ENCODE measurements around the gene NEK6. TPM values are rescaled to one million over a fixed set of nuclear protein-coding genes. Genes with fewer than 3 reads are reported as not detected.

Gene NEK6
- total RNA-seq, 1 donor from 2014 or later, result 11.0 TPM

DNA sequence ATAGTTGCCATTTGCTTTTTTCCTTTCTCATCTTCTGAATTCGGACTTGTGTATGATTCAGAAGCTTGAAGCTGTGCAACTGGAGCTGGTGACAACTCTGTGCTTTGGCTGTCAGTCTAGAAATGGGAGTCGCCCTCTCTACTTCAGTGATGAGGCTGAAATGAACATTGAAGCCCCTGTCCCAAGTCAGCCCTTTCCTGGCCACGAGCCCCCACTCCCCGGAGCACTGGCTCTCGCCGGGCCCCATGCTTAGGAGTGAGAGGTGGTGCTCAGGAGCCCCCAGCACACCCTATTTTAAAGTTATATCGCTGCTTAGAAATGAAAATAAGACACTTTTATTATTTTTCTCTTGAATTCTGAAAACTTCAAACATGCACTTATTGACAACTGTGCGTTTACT lies 91.5 kb downstream of the NEK6 start:
- no peak for FAIRE-seq

DNA sequence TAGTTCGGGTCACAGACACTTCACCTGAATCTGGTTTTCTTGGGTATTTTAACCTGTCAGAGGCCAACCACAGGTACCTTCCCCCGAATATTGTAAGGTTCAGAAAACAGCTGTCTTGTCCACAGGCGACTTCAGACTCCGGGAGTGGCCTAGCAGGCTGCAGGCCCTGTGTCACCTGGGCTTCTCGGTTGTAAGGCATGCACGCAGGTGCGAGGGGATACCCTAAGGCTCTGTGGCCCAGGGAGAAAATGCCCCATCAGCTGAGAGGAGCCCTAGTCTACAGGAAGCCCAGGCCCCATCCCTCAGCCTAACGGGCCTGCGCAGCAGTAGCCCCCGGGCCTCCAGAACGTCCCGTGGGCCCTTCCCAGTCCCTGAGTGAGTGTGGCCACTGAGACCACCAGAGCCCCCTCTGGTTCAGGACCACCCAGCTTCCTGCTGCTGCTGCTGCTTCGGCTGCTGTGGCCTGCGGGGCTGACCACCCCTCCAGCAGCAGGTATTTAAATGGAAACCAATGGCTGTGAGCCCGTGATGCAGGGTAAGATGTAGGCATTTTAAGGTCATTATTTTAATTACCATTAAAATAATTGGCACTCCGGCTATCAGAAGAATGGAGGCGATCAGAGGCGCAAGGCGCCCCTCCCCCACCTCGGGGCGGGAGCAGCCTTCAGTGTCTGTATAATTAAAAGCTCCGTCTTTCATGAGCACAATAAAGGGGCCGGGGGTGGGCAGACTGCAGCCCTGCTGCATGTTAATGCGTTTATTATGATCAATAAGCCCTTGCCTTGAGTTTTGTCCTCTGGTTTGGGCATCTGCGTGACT lies 92.1 kb downstream of the NEK6 start:
- no peak for DNase-seq (ENCODE audit: low spot score in 2 of 2)
- FAIRE-seq, result no peak

More for the DNA sequence above, 91.5 kb downstream of the NEK6 start:
- DNase-seq (ENCODE audit: low spot score in 2 of 2), result no peak

DNA sequence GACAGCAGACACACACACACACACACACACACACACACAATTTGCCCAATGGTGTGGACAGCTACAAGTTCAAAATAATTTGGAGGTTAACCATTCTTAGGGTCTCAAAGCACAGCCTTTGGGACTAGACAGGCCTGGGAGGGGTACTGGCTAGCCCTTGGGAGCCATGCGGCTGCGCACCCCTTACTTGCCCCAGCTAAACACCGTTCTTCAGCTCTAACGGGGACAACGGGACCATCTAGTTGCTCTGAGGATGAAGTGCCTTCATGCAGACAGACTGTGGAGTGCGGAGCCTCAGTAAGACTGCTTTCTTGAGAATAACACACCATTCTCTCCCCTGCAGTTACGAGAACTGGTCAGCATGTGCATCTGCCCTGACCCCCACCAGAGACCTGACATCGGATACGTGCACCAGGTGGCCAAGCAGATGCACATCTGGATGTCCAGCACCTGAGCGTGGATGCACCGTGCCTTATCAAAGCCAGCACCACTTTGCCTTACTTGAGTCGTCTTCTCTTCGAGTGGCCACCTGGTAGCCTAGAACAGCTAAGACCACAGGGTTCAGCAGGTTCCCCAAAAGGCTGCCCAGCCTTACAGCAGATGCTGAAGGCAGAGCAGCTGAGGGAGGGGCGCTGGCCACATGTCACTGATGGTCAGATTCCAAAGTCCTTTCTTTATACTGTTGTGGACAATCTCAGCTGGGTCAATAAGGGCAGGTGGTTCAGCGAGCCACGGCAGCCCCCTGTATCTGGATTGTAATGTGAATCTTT lies 92.9 kb downstream of the NEK6 start:
- DNase-seq (ENCODE audit: low spot score in 2 of 2), result no peak
- no peak for FAIRE-seq

DNA sequence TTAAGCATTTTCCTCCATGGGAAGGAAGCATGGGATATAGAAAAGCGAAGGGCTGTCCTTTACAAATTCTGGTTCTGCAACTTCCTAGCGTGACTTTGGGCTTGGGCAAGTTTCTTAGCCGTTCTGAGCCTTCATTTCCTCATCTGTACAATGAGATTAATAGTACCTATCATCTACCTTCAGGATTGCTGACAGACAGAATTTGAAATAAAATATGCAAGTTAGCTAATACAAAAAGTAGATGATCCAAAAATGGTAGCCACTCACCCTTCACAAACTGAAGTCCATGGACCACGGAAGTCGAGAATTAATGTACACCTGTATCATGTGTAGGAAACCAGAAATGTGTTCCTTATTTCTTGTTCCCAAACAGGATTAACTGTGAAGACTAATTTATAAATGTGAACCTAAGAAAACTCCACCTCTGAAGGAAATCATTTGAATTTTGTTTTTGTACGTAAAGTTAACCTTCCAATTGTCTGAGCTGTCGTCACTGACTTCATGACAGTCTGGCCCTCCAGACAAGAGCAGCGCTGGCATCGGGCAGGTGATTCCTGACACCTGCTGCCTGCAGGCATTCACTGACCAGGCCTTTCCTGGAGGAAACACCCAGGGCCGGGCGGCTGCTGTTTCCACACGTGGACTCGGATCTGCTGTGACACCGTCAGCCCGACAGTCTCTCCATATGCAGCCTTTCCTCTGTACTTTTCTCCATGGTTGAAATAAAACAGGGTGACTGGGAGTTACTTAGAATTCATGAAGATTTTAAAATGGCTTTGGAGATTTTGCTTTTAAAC lies 94.1 kb downstream of the NEK6 start:
- FAIRE-seq, result no peak
- no peak for DNase-seq (ENCODE audit: low spot score in 2 of 2)

DNA sequence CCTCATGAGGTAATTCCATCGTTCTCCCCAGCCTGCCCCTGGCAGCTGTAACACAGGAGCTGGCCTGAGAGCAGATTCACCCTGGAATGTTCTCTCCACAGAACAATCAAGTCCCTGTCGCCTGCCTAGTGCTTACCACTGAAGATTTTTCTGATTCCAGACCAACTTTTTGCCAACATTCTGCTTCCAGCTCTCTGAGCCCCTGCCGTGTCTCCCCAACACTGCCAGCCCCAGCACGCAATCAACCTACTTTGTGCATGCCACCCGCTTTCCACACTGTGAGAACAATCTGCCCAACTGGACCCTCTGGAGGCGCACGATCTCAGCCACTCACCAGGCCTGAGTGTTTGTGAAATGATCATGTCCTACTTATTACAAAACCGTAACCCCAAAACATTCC lies 94.9 kb downstream of the NEK6 start:
- DNase-seq (ENCODE audit: low spot score in 2 of 2) (no peak), FAIRE-seq (no peak)

DNA sequence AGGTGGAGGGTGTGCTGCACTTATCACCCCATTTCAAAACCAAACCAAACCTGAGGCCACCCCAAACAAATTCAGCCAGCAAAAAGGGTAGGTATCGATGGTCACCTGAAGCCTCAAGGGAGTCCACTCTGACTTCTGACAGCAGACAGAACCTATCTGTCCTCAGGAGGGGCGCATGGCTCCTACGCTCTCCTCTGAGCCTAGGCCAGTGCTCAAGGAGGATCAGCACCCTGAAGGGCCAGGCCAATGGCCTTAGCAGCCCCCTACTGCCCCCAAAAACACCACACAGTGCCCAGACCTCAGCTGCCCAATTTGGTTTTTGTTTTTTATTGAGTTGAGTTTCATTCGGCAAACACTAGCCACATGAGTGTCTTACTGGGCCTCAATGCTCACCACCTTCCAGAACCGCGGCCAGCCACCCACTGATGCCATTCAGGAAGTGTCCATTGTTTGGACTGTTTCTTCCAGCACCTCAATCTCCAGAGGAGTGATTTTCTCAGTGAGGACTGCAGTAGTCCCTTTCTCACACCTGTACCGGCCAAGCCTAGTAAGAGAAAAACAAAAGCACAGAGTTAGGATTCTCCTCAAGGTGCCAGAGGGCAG lies 95.5 kb downstream of the NEK6 start:
- DNase-seq (ENCODE audit: low spot score in 2 of 2), result no peak
- FAIRE-seq, result no peak

DNA sequence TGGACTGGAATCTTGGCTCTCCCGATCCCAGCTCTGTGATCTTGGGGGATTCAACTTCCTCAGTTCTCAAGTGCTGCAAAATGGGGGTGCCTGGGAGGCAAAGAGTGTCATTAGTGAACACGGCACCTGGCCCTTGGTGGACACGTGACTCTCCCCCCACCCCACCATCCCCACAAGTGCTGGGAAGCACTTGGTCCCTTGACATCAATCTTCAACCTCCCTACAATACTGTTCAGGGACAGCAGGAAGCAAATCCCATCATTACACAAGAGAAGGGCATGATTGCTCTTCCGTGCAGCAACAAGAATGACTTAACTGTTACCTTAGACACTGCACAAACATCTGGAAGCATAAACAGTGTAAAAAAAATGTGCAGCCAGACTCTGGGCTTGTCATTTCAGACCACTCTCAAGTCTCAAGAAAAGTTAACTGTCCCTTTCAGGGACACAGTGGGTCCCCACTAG lies 96.1 kb downstream of the NEK6 start:
- no peak for DNase-seq (ENCODE audit: low spot score in 2 of 2)
- FAIRE-seq, result no peak

DNA sequence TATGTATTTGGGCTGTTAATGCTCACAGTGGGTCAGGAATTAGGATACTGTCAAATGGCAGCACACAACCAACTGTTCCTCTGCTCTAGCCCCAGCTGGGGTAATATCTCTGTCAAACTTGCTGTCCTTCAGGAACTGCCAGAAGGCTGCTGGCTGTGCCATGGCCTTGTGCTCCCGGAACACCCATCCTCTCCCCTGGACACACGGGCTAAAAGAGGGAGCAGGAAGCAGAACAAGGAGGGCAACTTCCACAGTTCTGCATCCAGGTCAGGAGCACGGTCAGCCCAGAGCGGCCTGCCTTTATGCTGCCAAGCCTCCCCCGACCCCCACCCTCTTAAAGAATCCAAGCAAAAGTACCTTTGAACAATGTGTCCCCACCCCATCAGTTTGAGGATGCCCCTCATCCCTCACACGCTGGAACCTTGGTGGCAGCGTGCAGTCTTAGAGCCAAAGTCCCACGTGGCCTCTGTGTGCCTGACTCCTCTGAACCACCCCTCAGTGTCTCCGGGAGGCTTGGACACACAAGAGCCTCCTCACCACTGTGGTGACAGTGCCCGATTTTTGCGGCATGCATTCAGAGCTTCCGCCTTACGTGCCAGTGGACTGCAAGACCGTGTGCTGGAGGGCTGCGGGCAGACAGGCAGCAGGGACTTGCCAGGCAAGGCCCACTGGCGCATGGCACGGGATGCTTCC lies 96.7 kb downstream of the NEK6 start:
- DNase-seq (ENCODE audit: low spot score in 2 of 2), result no peak
- FAIRE-seq, result no peak

DNA sequence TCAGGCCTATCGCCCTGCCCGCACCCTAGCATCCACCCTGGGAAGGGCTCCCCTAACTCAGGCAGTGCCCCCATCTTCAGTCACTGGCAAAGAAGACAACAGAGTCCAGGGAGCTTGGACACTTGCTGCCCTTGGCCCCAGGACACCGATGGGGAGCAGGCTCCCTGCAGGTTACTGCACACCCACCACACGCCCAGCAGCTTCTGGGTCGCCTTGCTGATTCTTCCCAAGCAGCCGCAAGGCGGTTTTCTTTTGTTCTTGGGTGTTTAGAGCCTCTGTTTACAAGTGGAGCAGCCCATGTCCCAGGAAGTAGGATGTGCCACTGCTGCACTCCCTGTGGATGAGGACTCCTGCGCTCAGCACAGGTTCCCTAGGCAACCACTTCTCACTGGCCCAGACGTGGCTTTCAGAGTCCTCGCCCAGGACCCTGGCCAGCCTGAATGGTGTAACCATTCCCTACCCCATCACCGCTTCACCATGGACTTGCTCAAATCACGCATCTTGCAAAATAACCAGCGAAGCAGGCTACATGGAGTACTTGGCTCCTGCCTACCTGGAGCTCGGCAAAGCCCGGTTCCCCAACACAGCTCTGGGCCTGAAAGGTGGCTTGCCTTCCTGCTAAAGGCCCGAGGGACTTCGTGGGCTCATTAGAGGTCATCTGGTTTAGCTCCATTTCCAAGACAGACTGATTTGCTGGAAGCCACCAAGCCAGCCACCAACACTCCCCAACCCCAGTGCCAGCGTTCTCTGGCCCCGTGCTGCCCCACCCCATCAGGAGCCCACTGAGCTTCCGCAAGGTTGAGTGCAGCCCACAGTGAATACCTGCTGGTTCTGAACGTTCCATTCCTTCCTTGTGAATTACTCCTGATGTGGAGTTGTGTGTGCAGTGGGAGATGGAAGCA lies 97.5 kb downstream of the NEK6 start:
- DNase-seq (ENCODE audit: low spot score in 2 of 2), result no peak
- no peak for FAIRE-seq

DNA sequence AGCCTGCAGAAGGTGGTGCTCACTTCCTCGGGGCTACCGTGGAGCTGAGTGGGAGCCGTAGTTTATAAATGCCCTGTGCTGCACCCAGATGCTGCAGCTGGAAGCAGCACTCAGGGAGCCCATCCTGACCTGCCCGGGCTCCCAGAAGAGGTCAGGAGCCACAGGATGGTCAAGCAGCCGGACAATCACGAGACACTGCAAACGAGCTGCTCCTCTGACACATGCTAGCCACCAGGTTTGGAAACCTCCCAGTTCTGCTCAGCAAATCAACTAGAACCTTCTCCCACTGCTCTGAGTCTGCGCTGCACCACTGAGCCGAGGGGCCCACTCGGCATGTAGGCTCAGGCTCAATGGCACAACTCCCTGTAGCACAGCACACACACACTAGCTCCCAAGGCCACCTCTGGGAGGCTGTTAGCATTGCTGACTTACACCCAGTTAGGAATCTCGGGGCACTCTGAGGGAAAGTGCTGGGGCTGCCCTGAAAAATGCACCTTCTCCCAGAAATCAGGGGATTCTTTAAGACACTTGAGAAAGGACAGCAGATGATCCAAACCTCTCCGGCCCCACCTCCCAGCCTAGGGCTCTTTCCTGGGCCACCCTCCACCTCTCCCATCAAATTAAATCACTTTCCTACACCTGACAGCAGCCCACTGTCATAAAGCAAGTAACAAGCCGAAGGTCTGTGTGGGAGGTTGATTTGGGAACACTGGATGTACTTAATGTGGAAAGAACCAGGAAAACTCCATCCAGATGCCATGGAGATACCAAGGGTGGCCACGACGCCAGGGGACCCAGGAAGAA lies 98.4 kb downstream of the NEK6 start:
- FAIRE-seq, result no peak
- DNase-seq (ENCODE audit: low spot score in 2 of 2), result no peak

DNA sequence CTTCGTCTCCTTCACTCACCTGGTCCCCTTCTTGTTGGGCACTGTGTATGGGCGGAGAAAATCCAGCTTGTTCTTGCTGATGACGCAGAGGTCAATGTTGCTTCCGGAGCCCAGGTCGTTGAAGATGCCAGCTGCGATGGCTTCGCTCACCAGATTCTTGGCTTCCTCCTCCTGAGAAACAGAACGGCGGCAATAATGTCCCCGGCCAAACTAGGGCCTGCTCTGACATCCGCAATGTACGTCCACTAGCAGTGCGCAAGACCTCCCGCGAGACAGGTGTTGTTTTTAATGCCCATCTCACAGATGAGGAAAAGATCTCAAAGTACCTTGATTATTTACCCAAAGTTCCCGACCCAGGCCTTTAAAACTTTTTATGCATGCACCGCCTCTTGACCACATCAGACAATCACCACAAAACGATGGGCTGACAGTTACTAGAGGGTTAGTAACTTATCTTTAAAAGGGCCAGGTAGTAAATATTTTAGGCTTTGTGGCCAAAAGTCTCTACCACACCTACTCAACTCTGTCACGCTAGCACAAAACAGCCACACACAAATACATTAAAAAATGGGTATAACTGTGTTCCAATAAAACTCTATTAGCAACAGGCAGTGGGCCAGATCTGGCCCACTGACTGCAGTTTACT lies 99.1 kb downstream of the NEK6 start:
- FAIRE-seq (no peak), DNase-seq (ENCODE audit: low spot score in 2 of 2) (no peak)

DNA sequence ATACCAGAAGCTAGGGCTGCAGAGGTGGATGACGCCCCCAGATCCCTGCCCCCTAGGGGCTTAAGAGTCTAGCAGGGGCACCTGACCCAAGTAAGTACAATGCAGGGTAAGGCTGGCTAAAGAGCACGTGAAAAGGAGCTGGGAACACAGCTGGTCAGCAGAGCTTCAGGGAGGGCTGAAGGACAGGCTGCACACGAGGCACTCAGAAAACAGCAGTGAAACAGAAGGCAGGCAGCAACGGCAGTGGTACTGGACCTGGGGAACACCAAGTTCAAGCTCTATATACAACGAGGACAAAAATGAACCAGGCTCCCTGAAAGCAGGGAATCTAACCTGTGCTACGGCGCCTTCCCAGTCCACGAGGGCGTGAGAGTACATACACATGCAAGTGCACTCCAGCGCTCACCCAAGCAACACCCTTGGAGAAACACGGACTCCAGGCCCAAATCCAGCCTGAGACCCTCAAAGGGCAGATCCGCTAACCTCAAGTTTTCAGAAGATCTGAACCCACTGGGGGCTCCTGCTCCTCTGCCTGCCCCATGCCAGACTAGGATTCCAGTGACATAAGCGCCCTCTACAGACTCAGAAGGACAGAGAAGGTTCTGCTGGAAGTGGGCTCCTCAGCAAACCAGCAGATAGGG lies 100.1 kb downstream of the NEK6 start:
- no peak for DNase-seq (ENCODE audit: low spot score in 2 of 2)
- FAIRE-seq, result no peak

DNA sequence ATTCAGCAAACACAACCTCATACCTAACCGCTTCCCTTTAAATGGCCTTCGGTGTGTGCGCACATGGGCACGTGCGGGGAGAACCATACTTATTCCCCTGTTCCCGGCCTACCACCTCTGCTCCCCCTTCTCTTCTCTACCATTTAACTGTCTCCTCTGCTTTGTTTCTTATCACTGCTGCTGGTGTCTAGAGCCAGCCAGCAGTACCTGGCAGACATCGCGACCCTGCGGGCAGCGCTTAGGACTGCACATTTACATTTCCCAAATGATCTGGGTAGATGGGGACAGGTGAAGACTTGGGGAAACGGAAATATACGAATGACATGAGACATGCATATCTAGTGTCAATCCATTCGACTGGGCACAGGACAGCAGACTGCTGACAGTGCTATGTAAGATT lies 100.9 kb downstream of the NEK6 start:
- FAIRE-seq (no peak), DNase-seq (ENCODE audit: low spot score in 2 of 2) (no peak)

DNA sequence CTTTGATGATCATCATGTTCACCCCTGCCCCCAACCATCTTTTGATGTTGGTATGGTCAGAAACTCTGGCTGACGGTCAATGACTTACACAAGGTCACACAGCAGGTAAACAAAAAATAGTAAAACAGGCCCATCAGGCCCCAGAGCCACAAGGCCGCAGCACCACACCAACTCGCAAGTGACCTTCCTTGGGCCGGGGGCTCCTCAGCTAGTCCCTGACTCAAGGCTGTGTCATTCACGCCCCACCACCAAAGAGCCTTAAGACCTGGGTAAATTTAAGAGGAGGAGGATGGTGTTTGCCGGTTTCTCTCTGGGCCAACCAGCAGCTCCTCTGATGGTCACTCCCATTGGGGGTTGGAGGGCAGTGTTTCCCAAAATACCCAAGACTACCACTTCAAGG lies 101.7 kb downstream of the NEK6 start:
- no peak for DNase-seq (ENCODE audit: low spot score in 2 of 2)
- no peak for FAIRE-seq

DNA sequence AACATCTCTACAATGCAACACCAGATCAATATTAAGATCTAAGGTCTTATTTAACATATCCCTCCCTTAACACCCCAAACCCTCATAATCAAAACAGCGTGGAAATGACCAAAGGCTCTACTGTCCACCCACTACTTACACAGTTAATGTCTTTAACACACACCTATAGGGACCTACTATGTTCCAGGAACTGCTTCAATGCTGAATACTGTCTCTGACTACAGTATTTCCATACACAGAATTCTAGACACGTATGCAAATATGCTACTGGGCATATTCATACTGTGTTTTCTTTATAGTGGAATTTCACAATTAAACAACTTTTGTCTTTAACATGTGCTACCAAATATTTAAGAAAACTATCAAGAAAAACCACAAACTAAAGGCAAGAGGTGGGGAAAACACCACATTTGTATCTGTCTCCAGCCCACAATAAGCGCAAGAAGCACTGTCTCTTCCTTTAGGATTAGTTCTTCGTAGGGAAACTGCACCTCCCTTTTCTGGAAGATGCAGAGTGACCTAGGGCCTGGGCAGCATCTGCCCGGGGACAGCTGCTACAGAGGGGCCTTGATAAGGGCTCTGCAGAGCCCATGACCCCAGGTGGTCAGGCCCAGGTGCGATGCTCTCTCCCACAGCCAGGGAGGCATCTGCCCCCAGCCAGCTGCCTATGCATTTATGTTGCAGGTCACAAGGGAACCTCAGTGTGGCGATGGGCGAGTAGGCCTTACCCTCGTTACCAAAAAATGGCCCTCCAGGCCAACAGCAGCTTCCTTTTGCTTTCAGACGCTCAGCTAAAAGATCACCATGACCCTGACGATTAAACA lies 102.3 kb downstream of the NEK6 start:
- FAIRE-seq (no peak), DNase-seq (ENCODE audit: low spot score in 2 of 2) (no peak)

DNA sequence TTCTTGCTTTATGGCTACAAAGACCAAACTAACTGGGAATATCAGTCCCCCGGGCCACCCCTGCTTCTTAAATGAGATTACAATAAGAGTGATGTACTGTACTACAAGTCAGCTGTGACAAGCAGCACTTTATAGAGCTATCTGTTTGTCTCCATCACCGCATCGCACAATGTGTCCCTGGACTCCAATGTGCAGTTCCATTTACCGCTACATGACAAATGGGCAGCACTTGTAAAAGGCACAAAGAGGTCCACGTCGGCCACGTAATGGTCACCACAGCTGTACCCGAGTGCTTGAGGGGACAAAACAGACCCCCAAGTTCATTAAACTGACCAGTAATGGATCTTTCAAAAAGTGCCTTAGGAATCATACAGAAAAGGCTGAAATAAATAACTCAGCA lies 103.4 kb downstream of the NEK6 start:
- FAIRE-seq, result no peak
- no peak for DNase-seq (ENCODE audit: low spot score in 2 of 2)
